GM12878 (cell line): Measurements from ENCODE around the gene CCDC106. TPM values are rescaled to one million over a fixed set of nuclear protein-coding genes. Genes with fewer than 3 reads are reported as not detected.

ENCODE experiments used
- ATAC-seq: fragments of 200-7000 bp; cut with Tn5 transposase; 3 replicates; pipeline ENCODE4 v1.9.1; 2020; ENCODE audit warnings: mild to moderate bottlenecking, moderate library complexity
- BruUV-seq: library from RNA; stranded (reverse); fragments of 400-500 nt; replicated peaks from 2 replicates; lab custom pipeline; 2021; lab: Mats Ljungman, UMichigan
- CTCF ChIA-PET: fragments of 300-600 bp; sonication (Branson Sonifier 250); formaldehyde crosslinking; extraction: SDS; loops from one replicate; lab custom pipeline; 2021; ENCODE audit warnings: inconsistent platforms; lab: Yijun Ruan, JAX
- POLR2A ChIA-PET: fragments of 350-600 bp; formaldehyde crosslinking; extraction: SDS; loops from one replicate; lab custom pipeline; 2021; ENCODE audit warnings: inconsistent platforms; lab: Charles Lee
- RAD21 ChIA-PET: fragments of 300-600 bp; sonication (Branson Sonifier 250); formaldehyde crosslinking; loops from one replicate; lab custom pipeline; 2023; ENCODE audit warnings: antibody characterized with exemption; ENCODE audit not compliant: unreplicated experiment; lab: Charles Lee
- SMC1A ChIA-PET: fragments of 300-600 bp; sonication (Branson Sonifier 250); formaldehyde crosslinking; loops from one replicate; lab custom pipeline; 2023; ENCODE audit not compliant: unreplicated experiment, uncharacterized antibody; lab: Charles Lee
- DNase-seq: peaks from one replicate; pipeline ENCODE4 v3.0.0-alpha.2; 2011; ENCODE audit warnings: low read depth, low spot score
- FAIRE-seq: peaks from 3 replicates; lab custom pipeline; 2011; peaks lifted over from hg19 to GRCh38; lab: Jason Lieb, UNC
- H2AFZ ChIP-seq: 2 replicates; pipeline ENCODE4 v1.6.0; 2011; ENCODE audit warnings: low read depth, low read length, control low read depth; ENCODE audit not compliant: control insufficient read depth
- H3K27ac ChIP-seq: 2 replicates; pipeline ENCODE4 v1.5.1; 2011; ENCODE audit warnings: control low read depth; ENCODE audit not compliant: control insufficient read depth, insufficient read depth
- H3K27me3 ChIP-seq, 2 experiments: replicated peaks in 1 of 2; 2 replicates each; pipeline versions ENCODE4 v1.6.0 to v1.6.1; 2011; ENCODE audit warnings: low read length in 1 of 2; ENCODE audit not compliant: control insufficient read depth in 2 of 2, insufficient read depth in 2 of 2
- H3K36me3 ChIP-seq, 2 experiments: 2 replicates each; pipeline ENCODE4 v1.5.1; 2011; ENCODE audit warnings: low read length in 1 of 2; ENCODE audit not compliant: control insufficient read depth in 2 of 2, insufficient read depth in 2 of 2
- H3K4me1 ChIP-seq: 2 replicates; pipeline ENCODE4 v1.6.1; 2011; ENCODE audit warnings: mild to moderate bottlenecking, low read length, moderate library complexity, mixed read lengths; ENCODE audit not compliant: control insufficient read depth, insufficient read depth
- H3K4me2 ChIP-seq: 2 replicates; pipeline ENCODE4 v1.6.0; 2011; ENCODE audit warnings: control low read depth; ENCODE audit not compliant: control insufficient read depth, insufficient read depth
- H3K4me3 ChIP-seq: fragments of 200-600 bp; sonication (generic); 2 replicates; pipeline ENCODE4 v1.5.1; 2016
- H3K79me2 ChIP-seq: 2 replicates; pipeline ENCODE4 v1.6.0; 2011; ENCODE audit warnings: low read length; ENCODE audit not compliant: control insufficient read depth, insufficient read depth
- H3K9ac ChIP-seq: 2 replicates; pipeline ENCODE4 v1.8.0; 2011; ENCODE audit warnings: low read length, control low read depth, mixed read lengths; ENCODE audit not compliant: control insufficient read depth, insufficient read depth
- H3K9me3 ChIP-seq: replicated peaks from 3 replicates; pipeline ENCODE4 v1.5.1; 2011; ENCODE audit warnings: mild to moderate bottlenecking, low read length; ENCODE audit not compliant: control insufficient read depth, insufficient read depth
- H4K20me1 ChIP-seq: 2 replicates; pipeline ENCODE4 v1.6.0; 2011; ENCODE audit not compliant: control insufficient read depth, insufficient read depth
- CEBPZ ChIP-seq: fragments of 150-350 bp; IDR thresholded peaks from 2 replicates; pipeline ENCODE4 v1.6.1; 2016; ENCODE audit warnings: low read depth, low read length
- ESRRA ChIP-seq: IDR thresholded peaks from 2 replicates; pipeline ENCODE4 v1.6.1; 2012; ENCODE audit warnings: mild to moderate bottlenecking, low read length, improper control_type of control experiment
- KDM1A ChIP-seq: fragments of 200-600 bp; sonication (generic); IDR thresholded peaks from 2 replicates; pipeline ENCODE4 v1.6.1; 2016; ENCODE audit warnings: borderline replicate concordance
- MEF2A ChIP-seq: IDR thresholded peaks from 2 replicates; pipeline ENCODE4 v1.6.1; 2011; ENCODE audit warnings: low read depth, mild to moderate bottlenecking, low read length, moderate library complexity; ENCODE audit not compliant: insufficient read depth
- MTA2 ChIP-seq: fragments of 450-650 bp; IDR thresholded peaks from 2 replicates; pipeline ENCODE4 v1.6.1; 2016; ENCODE audit warnings: low read depth, mild to moderate bottlenecking, moderate library complexity
- NR2C1 ChIP-seq: fragments of 450-650 bp; IDR thresholded peaks from 2 replicates; pipeline ENCODE4 v1.6.1; 2017; ENCODE audit warnings: antibody characterized with exemption, mild to moderate bottlenecking, moderate library complexity
- WGBS: methylation state at CpG from one replicate; pipeline ENCODE4 v1.1.6; 2016; ENCODE audit warnings: low lambda C conversion rate; ENCODE audit not compliant: insufficient replicate concordance, insufficient coverage; ENCODE audit errors: missing lambda C conversion rate; 5-methylcytosine and 5-hydroxymethylcytosine counted together
- in situ Hi-C: fragments of 300-500 bp; cut with MboI; formaldehyde crosslinking; loops from 9 replicates; pipeline ENCODE4 v1.14.3; 2018; ENCODE audit warnings: mixed read lengths
- intact Hi-C: fragments of 100-400 bp; cut with micrococcal nuclease; formaldehyde crosslinking; loops from one replicate; pipeline ENCODE4 v1.14.2; 2022; ENCODE audit not compliant: unreplicated experiment
- polyA plus RNA-seq, 11 experiments: library from polyadenylated mRNA; depleted of rRNA in 4 of 11; unstranded in 6 of 11; stranded (reverse) in 5 of 11; fragments of >200 nt; fragmentation: Nextera tagmentation in 4 of 11; fragmentation: Illumina TruSeq in 1 of 11; extraction: Ambion mirVana in 4 of 11; extraction: Trizol in 1 of 11; gene quantifications; 1 replicate in 1 of 11; 2 replicates in 10 of 11; pipeline versions ENCODE4 v1.2.1 to v1.2.3, GENCODE V29; 2011 to 2016; ENCODE audit warnings: inconsistent platforms in 2 of 11, missing spikeins in 2 of 11, low read depth in 1 of 11
- total RNA-seq, 4 experiments: library from RNA; depleted of rRNA in 3 of 4; stranded (reverse); fragments of >200 nt in 3 of 4; fragmentation: Illumina TruSeq in 1 of 4; extraction: Trizol in 1 of 4; gene quantifications; 2 replicates each; pipeline versions ENCODE4 v1.2.1 to v1.2.3, GENCODE V29; 2013 to 2021

Gene CCDC106
- total and polyA plus RNA-seq, 10 of the 15 experiments (the other 5 are each of a cell fraction or from before 2014, with no cell fraction given) = 0.04 to 35.9 (median 19.8) TPM

- no peak for ATAC-seq
- Histone ChIP-seq H3K4me1 (peaks cover 29% of the 10 kb centered on the region), H3K79me2 (peaks cover 61% of the 10 kb centered on the region), H3K4me2 (peak overlapping the region; percentile 100; the same call in 1 of the 2 replicates), H3K27me3 (no peaks in the 10 kb centered on the region), H3K9me3 (no peaks in the 10 kb centered on the region), H3K27ac (no peak overlapping the region), H4K20me1 (peaks cover 7% of the 10 kb centered on the region), H3K36me3 (peaks cover 20 to 26% of the 10 kb centered on the region in 2 experiments), H2AFZ (no peak overlapping the region), H3K9ac (no peak overlapping the region)
- no peak for DNase-seq
- SMC1A ChIA-PET = no interaction called here
- POLR2A ChIA-PET = no interaction called here
- in situ Hi-C loops (no loop called here), intact Hi-C loops (no loop called here)
- FAIRE-seq = no peak
- CTCF ChIA-PET = interaction anchor here (0.5 kb wide), 1 partner anchor 320 kb away, joined by 3 read pairs; no protein-coding TSS in a partner anchor
- WGBS = 95% methylated on average over 20 of the region's 20 CpGs
- no TSS peak for BruUV-seq
- TF ChIP-seq MTA2 = no peak
- TF ChIP-seq ESRRA = no peak
- no peak for TF ChIP-seq MEF2A
- TF ChIP-seq NR2C1 = no peak
- no peak for TF ChIP-seq CEBPZ
- no peak for TF ChIP-seq KDM1A
- TF ChIP-seq, all 136 proteins: peak for 0
- RAD21 ChIA-PET = no interaction called here
- H3K4me3 ChIP-seq = no peak overlapping the region
Measured at GRCh38 chr19:55680339-55681130, 32.5 kb downstream of the CCDC106 start.
